A549 treated with ZK216348 at 1 μM for 4 hours (cell line): ENCODE measurements around the gene REM2. TPM values are rescaled to one million over a fixed set of nuclear protein-coding genes. Genes with fewer than 3 reads are reported as not detected.

Source experiments
- total RNA-seq: library from RNA; stranded (reverse); fragments of 200-300 nt; extraction: Qiagen RNA extraction; gene quantifications from 5 replicates; pipeline ENCODE4 v1.2.3, GENCODE V29; 2022; ENCODE audit warnings: low read depth

Gene REM2
- total RNA-seq: 0.26 to 0.67 TPM (median 0.33 TPM) in 5 replicates

GRCh38 chr14:22883173-22883976, at the start of gene REM2:
REM2 (plus strand) TSS chr14:22883222; CDS start chr14:22883288, 66 bp downstream.

GRCh38 chr14:22836301-22837113, 46.5 kb upstream of the REM2 start, which contains the start of gene MMP14:
MMP14 (plus strand) TSS chr14:22836585; CDS start chr14:22836818, 233 bp downstream.

GRCh38 chr14:22871224-22872032, 11.6 kb upstream of the REM2 start, which contains the start of gene LRP10:
LRP10 (plus strand) TSS chr14:22871740; CDS start chr14:22872304, 564 bp downstream.

GRCh38 chr14:22918804-22919600, 36.0 kb downstream of the REM2 start, which contains the start of gene RBM23:
RBM23 (minus strand) TSS chr14:22919149.

GRCh38 chr14:22929104-22929960, 46.3 kb downstream of the REM2 start, which contains the start of gene PRMT5:
PRMT5 (minus strand) TSS chr14:22929376; CDS start chr14:22929361, 15 bp downstream.

Other genes starting within 250 kb of the REM2 start
- gene OR6J1, start 238.9 kb upstream of the REM2 start, total RNA-seq: not detected in 5 replicates
- gene OXA1L, start 116.5 kb upstream of the REM2 start, total RNA-seq: 137 to 162 TPM (median 156 TPM) in 5 replicates
- gene SLC7A7, start 67.8 kb upstream of the REM2 start, total RNA-seq: 16.5 to 21.7 TPM (median 19.0 TPM) in 5 replicates
- gene MRPL52, start 53.3 kb upstream of the REM2 start, total RNA-seq: 143 to 223 TPM (median 180 TPM) in 5 replicates
- gene MMP14, start 46.6 kb upstream of the REM2 start, total RNA-seq: 0.55 to 0.92 TPM (median 0.87 TPM) in 5 replicates
- 47.8 to 93.1 TPM (median 76.8 TPM) in 5 replicates for gene LRP10, start 11.5 kb upstream of the REM2 start, total RNA-seq
- 48.9 to 66.4 TPM (median 62.5 TPM) in 5 replicates for gene RBM23, start 35.9 kb downstream of the REM2 start, total RNA-seq
- 98.4 to 196 TPM (median 116 TPM) in 5 replicates for gene PRMT5, start 46.2 kb downstream of the REM2 start, total RNA-seq
- 32.7 to 38.7 TPM (median 37.1 TPM) in 5 replicates for gene HAUS4, start 73.9 kb downstream of the REM2 start, total RNA-seq
- 33.6 to 42.2 TPM (median 39.4 TPM) in 5 replicates for gene AJUBA, start 99.3 kb downstream of the REM2 start, total RNA-seq
- 2.7 to 4.4 TPM (median 3.3 TPM) in 5 replicates for gene C14orf93, start 126.9 kb downstream of the REM2 start, total RNA-seq
- gene PSMB5, start 151.7 kb downstream of the REM2 start, total RNA-seq: 269 to 342 TPM (median 304 TPM) in 5 replicates
- not detected in 5 replicates for gene PSMB11, start 159.0 kb downstream of the REM2 start, total RNA-seq
- gene CDH24, start 174.3 kb downstream of the REM2 start, total RNA-seq: 2.0 to 5.3 TPM (median 5.0 TPM) in 5 replicates
- gene ACIN1, start 211.9 kb downstream of the REM2 start, total RNA-seq: 101 to 111 TPM (median 107 TPM) in 5 replicates
- gene C14orf119, start 212.3 kb downstream of the REM2 start, total RNA-seq: 84.6 to 107 TPM (median 101 TPM) in 5 replicates
- not detected in 5 replicates for gene CIROP, start 221.8 kb downstream of the REM2 start, total RNA-seq
- 0.12 TPM in 1 of 5 replicates, not detected in the others for gene CEBPE, start 236.0 kb downstream of the REM2 start, total RNA-seq